K562 (cell line): ENCODE data around the gene AKT2. TPM values are rescaled to one million over a fixed set of nuclear protein-coding genes. Genes with fewer than 3 reads are reported as not detected.

ENCODE experiments used
- ATAC-seq: fragments of 200-7000 bp; cut with Tn5 transposase; 3 replicates; pipeline ENCODE4 v1.9.1; 2020; ENCODE audit warnings: moderate library complexity
- BruUV-seq: library from RNA; stranded (reverse); fragments of 400-500 nt; replicated peaks from 2 replicates; lab custom pipeline; 2021; lab: Mats Ljungman, UMichigan
- CTCF ChIA-PET: fragments of 300-600 bp; formaldehyde crosslinking; extraction: SDS; loops from one replicate; lab custom pipeline; 2021; ENCODE audit warnings: low intra/inter-chr PET ratio; lab: Yijun Ruan, JAX
- POLR2A ChIA-PET: fragments of 300-600, 350-650 bp; sonication (Branson Sonifier 250); formaldehyde crosslinking; extraction: SDS; loops from one replicate; lab custom pipeline; 2021; ENCODE audit warnings: antibody characterized with exemption, inconsistent platforms; lab: Yijun Ruan, JAX
- DNase-seq, 4 experiments: peaks; one replicate each; pipeline versions ENCODE4 v3.0.0 to v3.0.0-alpha.2; 2011 to 2018; ENCODE audit warnings: low spot score in 3 of 4, mixed read lengths in 3 of 4; ENCODE audit errors: extremely low read depth in 1 of 4
- FAIRE-seq: peaks from 2 replicates; lab custom pipeline; 2011; peaks lifted over from hg19 to GRCh38; lab: Jason Lieb, UNC
- H2AFZ ChIP-seq: 2 replicates; pipeline ENCODE4 v1.6.0; 2011; ENCODE audit warnings: low read depth, low read length, control low read depth, inconsistent platforms
- H3K27ac ChIP-seq: fragments of 200-600 bp; 3 replicates; pipeline ENCODE4 v1.8.0; 2011; ENCODE audit warnings: low read depth, mild to moderate bottlenecking, control low read depth, inconsistent platforms, low read length, moderate library complexity, mixed read lengths; ENCODE audit errors: extremely low read depth
- H3K27me3 ChIP-seq, 2 experiments: fragments of 300-600 bp in 1 of 2; 2 replicates in 1 of 2; 3 replicates in 1 of 2; pipeline versions ENCODE4 v1.6.0 to v1.8.0; 2011; ENCODE audit warnings: inconsistent platforms in 2 of 2, low read length in 2 of 2, mild to moderate bottlenecking in 1 of 2, mixed read lengths in 1 of 2, moderate library complexity in 1 of 2; ENCODE audit not compliant: control insufficient read depth in 2 of 2, insufficient read depth in 2 of 2
- H3K36me3 ChIP-seq: fragments of 300-600 bp; 3 replicates; pipeline ENCODE4 v1.8.0; 2011; ENCODE audit warnings: mild to moderate bottlenecking, low read length, inconsistent platforms; ENCODE audit not compliant: control insufficient read depth, insufficient read depth
- H3K4me1 ChIP-seq, 2 experiments: fragments of 200-600 bp in 1 of 2; replicated peaks in 1 of 2; 2 replicates in 1 of 2; 3 replicates in 1 of 2; pipeline versions ENCODE4 v1.5.1 to v1.8.0; 2011; ENCODE audit warnings: inconsistent platforms in 2 of 2, low read length in 2 of 2, mild to moderate bottlenecking in 1 of 2, mixed read lengths in 1 of 2, moderate library complexity in 1 of 2; ENCODE audit not compliant: control insufficient read depth in 2 of 2, insufficient read depth in 2 of 2
- H3K4me2 ChIP-seq: 2 replicates; pipeline ENCODE4 v1.6.1; 2011; ENCODE audit warnings: low read length, control low read depth, inconsistent platforms, mixed read lengths; ENCODE audit not compliant: insufficient read depth
- H3K4me3 ChIP-seq: fragments of 200-600 bp; sonication (generic), shearing (Covaris generic); 2 replicates; pipeline ENCODE4 v1.5.1; 2016; ENCODE audit warnings: control low read depth, inconsistent platforms
- H3K79me2 ChIP-seq: fragments of 200-600 bp; 3 replicates; pipeline ENCODE4 v1.8.0; 2011; ENCODE audit warnings: low read length, inconsistent platforms; ENCODE audit not compliant: control insufficient read depth, insufficient read depth
- H3K9ac ChIP-seq, 2 experiments: 2 replicates each; pipeline versions ENCODE4 v1.6.0 to v1.6.1; 2011; ENCODE audit warnings: low read depth in 2 of 2, low read length in 2 of 2, control low read depth in 1 of 2, inconsistent platforms in 1 of 2, mild to moderate bottlenecking in 1 of 2, mixed read lengths in 1 of 2; ENCODE audit not compliant: insufficient read depth in 1 of 2
- H3K9me1 ChIP-seq: one replicate; pipeline ENCODE4 v1.6.0; 2011; ENCODE audit warnings: inconsistent platforms, mild to moderate bottlenecking, low read length, moderate library complexity; ENCODE audit not compliant: control insufficient read depth, insufficient read depth
- H3K9me3 ChIP-seq: replicated peaks from 2 replicates; pipeline ENCODE4 v1.5.1; 2011; ENCODE audit warnings: low read depth, low read length, inconsistent platforms; ENCODE audit not compliant: control insufficient read depth, insufficient read depth
- H4K20me1 ChIP-seq: replicated peaks from 2 replicates; pipeline ENCODE4 v1.6.1; 2011; ENCODE audit warnings: low read length, inconsistent platforms, mixed read lengths; ENCODE audit not compliant: control insufficient read depth, insufficient read depth
- TEAD4 ChIP-seq, 2 experiments: sonication (generic) in 1 of 2; formaldehyde crosslinking in 1 of 2; IDR thresholded peaks; 2 replicates each; pipeline versions ENCODE4 v1.6.1 to v1.8.0; 2012 to 2022; ENCODE audit warnings: borderline replicate concordance in 1 of 2, inconsistent platforms in 1 of 2, low read length in 1 of 2, mild to moderate bottlenecking in 1 of 2, missing genetic modification reagents in 1 of 2
- WGBS: fragments of 100-300 bp; shearing (Covaris generic); methylation state at CpG from one replicate; pipeline ENCODE4 v1.1.6; 2016; ENCODE audit warnings: low coverage, mixed read lengths; ENCODE audit not compliant: insufficient coverage; ENCODE audit errors: missing lambda C conversion rate; 5-methylcytosine and 5-hydroxymethylcytosine counted together
- in situ Hi-C: fragments of 300-500 bp; cut with MboI; formaldehyde crosslinking; loops from 4 replicates; pipeline ENCODE4 v1.15.0; 2018; ENCODE audit warnings: inconsistent platforms, mixed read lengths
- intact Hi-C: fragments of 100-400 bp; cut with micrococcal nuclease; formaldehyde crosslinking; loops from 2 replicates; pipeline ENCODE4 v1.14.2; 2022
- polyA plus RNA-seq, 8 experiments: library from polyadenylated mRNA; depleted of rRNA in 4 of 8; stranded (reverse) in 5 of 8; unstranded in 3 of 8; fragments of >200 nt; fragmentation: Nextera tagmentation in 2 of 8; fragmentation: Illumina TruSeq in 1 of 8; extraction: Ambion mirVana in 2 of 8; extraction: Trizol in 1 of 8; gene quantifications; 2 replicates each; pipeline versions ENCODE4 v1.2.1 to v1.2.3, GENCODE V29; 2011 to 2014; ENCODE audit warnings: inconsistent platforms in 1 of 8, missing spikeins in 1 of 8
- total RNA-seq, 7 experiments: library from RNA; depleted of rRNA in 6 of 7; stranded (reverse); fragments of >200 nt in 6 of 7; fragmentation: Illumina TruSeq in 2 of 7; extraction: Trizol in 2 of 7; gene quantifications; 2 replicates each; pipeline versions ENCODE4 v1.2.1 to v1.2.3, GENCODE V29; 2011 to 2021; ENCODE audit warnings: low replicate concordance in 1 of 7
- TF ChIP-seq, protein P1 (sequence below): fragments of 250-450 bp; sonication (Bioruptor Pico); IDR thresholded peaks from 2 replicates; pipeline ENCODE4 v1.8.0; 2022; ENCODE audit warnings: moderate library complexity, mild to moderate bottlenecking, inconsistent platforms

AKT2 gene
- total and polyA plus RNA-seq, 9 of the 15 experiments (the other 6 are each of a cell fraction or from before 2014, with no cell fraction given): 1.1 to 132 (median 67.7) TPM

- WGBS: 88% methylated on average over 6 of the region's 6 CpGs
- no peak for DNase-seq
- TF ChIP-seq, protein P1, sequence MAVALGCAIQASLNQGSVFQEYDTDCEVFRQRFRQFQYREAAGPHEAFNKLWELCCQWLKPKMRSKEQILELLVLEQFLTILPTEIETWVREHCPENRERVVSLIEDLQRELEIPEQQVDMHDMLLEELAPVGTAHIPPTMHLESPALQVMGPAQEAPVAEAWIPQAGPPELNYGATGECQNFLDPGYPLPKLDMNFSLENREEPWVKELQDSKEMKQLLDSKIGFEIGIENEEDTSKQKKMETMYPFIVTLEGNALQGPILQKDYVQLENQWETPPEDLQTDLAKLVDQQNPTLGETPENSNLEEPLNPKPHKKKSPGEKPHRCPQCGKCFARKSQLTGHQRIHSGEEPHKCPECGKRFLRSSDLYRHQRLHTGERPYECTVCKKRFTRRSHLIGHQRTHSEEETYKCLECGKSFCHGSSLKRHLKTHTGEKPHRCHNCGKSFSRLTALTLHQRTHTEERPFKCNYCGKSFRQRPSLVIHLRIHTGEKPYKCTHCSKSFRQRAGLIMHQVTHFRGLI (CRISPR knock-in tag): no peak
- TF ChIP-seq TEAD4 (IDR thresholded peaks at IDR 0.05; ENCODE audit: low read length): no peak
- TF ChIP-seq TEAD4 (CRISPR knock-in tag; IDR thresholded peaks at IDR 0.05; ENCODE audit: borderline replicate concordance): no peak
- TF ChIP-seq, all 486 proteins: peak for 0
- in situ Hi-C loops: no loop called here
- Histone ChIP-seq H3K4me3 (no peak overlapping the region), H4K20me1 (peaks cover under 1% of the 10 kb centered on the region; the same call in 1 of the 2 replicates), H3K9me1 (no peaks in the 10 kb centered on the region), H3K27ac (no peak overlapping the region), H3K9ac (no peak overlapping the region), H3K27me3 (no peaks in the 10 kb centered on the region), H2AFZ (no peak overlapping the region), H3K4me1 (peaks cover 0 to 9% of the 10 kb centered on the region in 2 experiments; a peak in 1 of 5 replicates), H3K36me3 (peaks cover 81% of the 10 kb centered on the region; the same call in 2 of the 3 replicates), H3K4me2 (no peak overlapping the region), H3K9me3 (no peaks in the 10 kb centered on the region), H3K79me2 (peaks cover 10% of the 10 kb centered on the region; the same call in 1 of the 3 replicates)
- intact Hi-C loops: no loop called here
- ATAC-seq (no peak), FAIRE-seq (no peak)
- no TSS peak for BruUV-seq
- CTCF ChIA-PET: no interaction called here
- POLR2A ChIA-PET: no interaction called here
These were observed 44.8 kb downstream of the AKT2 start for GRCh38 chr19:40240332-40240731.
